Osteoblast (primary cell): ENCODE results near the gene SLC9A9. TPM values are rescaled to one million over a fixed set of nuclear protein-coding genes. Genes with fewer than 3 reads are reported as not detected.
"Not testable (repeated sequence)": the region's sequence is repeated elsewhere in the genome, so short reads cannot be mapped to it uniquely, and the experiment has no call there.

Experiments used
- DNase-seq: peaks from one replicate; pipeline ENCODE4 v3.0.0; 2011; ENCODE audit warnings: low spot score, mixed read lengths; ENCODE audit not compliant: insufficient read length; ENCODE audit errors: missing footprints
- H2AFZ ChIP-seq: 2 replicates; pipeline ENCODE4 v1.6.0; 2011; ENCODE audit warnings: mild to moderate bottlenecking, low read length
- H3K27ac ChIP-seq: 2 replicates; pipeline ENCODE4 v1.5.1; 2011; ENCODE audit warnings: mild to moderate bottlenecking, low read depth, low read length, moderate library complexity
- H3K27me3 ChIP-seq: 2 replicates; pipeline ENCODE4 v1.6.0; 2012; ENCODE audit warnings: mild to moderate bottlenecking, control low read depth, inconsistent platforms, low read length, moderate library complexity; ENCODE audit not compliant: insufficient read depth
- H3K36me3 ChIP-seq: 2 replicates; pipeline ENCODE4 v1.5.1; 2011; ENCODE audit warnings: mild to moderate bottlenecking, low read length, control low read depth, moderate library complexity; ENCODE audit not compliant: insufficient read depth
- H3K4me1 ChIP-seq: 2 replicates; pipeline ENCODE4 v1.5.1; 2011; ENCODE audit warnings: mild to moderate bottlenecking, low read length, control low read depth, moderate library complexity; ENCODE audit not compliant: insufficient read depth
- H3K4me2 ChIP-seq: 2 replicates; pipeline ENCODE4 v1.6.0; 2011; ENCODE audit warnings: mild to moderate bottlenecking, low read length; ENCODE audit not compliant: insufficient read depth
- H3K4me3 ChIP-seq: fragments of 200-600 bp; sonication (generic); 3 replicates; pipeline ENCODE4 v1.5.1; 2012; ENCODE audit warnings: mild to moderate bottlenecking, low read length, inconsistent platforms; ENCODE audit not compliant: insufficient read depth
- H3K79me2 ChIP-seq: 2 replicates; pipeline ENCODE4 v1.6.0; 2012; ENCODE audit warnings: mild to moderate bottlenecking, low read length, control low read depth, inconsistent platforms; ENCODE audit not compliant: insufficient read depth
- H3K9me3 ChIP-seq: 2 replicates; pipeline ENCODE4 v1.5.1; 2011; ENCODE audit warnings: low read depth, low read length, control low read depth
- H4K20me1 ChIP-seq: 2 replicates; pipeline ENCODE4 v1.6.0; 2012; ENCODE audit warnings: mild to moderate bottlenecking, low read length, control low read depth; ENCODE audit not compliant: insufficient read depth
- CTCF ChIP-seq: IDR thresholded peaks from 2 replicates; pipeline ENCODE4 v1.5.1; 2011; ENCODE audit warnings: mild to moderate bottlenecking, low read depth, low read length, moderate library complexity; ENCODE audit errors: extremely low read depth
- total RNA-seq: library from RNA; depleted of rRNA; stranded (reverse); fragments of >200 nt; gene quantifications from 2 replicates; pipeline ENCODE4 v1.2.3, GENCODE V29; 2012

The SLC9A9 gene
- total RNA-seq, 1 donor: 6.5 TPM

GRCh38 chr3:143436231-143436930, 411.9 kb downstream of the SLC9A9 start:
- H3K27ac ChIP-seq: no peak overlapping the region
- H3K4me1 ChIP-seq: peaks cover 10% of the 10 kb centered on the region
- H3K9me3 ChIP-seq: no peaks in the 10 kb centered on the region
- H3K27me3 ChIP-seq: no peaks in the 10 kb centered on the region
- DNase-seq: peak; percentile 38
- H4K20me1 ChIP-seq: no peaks in the 10 kb centered on the region
- no peak for TF ChIP-seq CTCF
- H3K79me2 ChIP-seq: no peaks in the 10 kb centered on the region
- no peak overlapping the region for H3K4me2 ChIP-seq
- H2AFZ ChIP-seq: peak overlapping the region; percentile 61
- no peaks in the 10 kb centered on the region for H3K36me3 ChIP-seq
- H3K4me3 ChIP-seq: no peak overlapping the region

- Histone ChIP-seq H3K36me3 (no peaks in the 10 kb centered on the region), H3K79me2 (no peaks in the 10 kb centered on the region), H4K20me1 (no peaks in the 10 kb centered on the region), H3K4me1 (peaks cover 10% of the 10 kb centered on the region), H3K9me3 (no peaks in the 10 kb centered on the region), H3K27me3 (no peaks in the 10 kb centered on the region), H3K4me2 (no peak overlapping the region), H3K27ac (no peak overlapping the region), H2AFZ (no peak overlapping the region), H3K4me3 (no peak overlapping the region)
- DNase-seq: peak; percentile 21
- TF ChIP-seq CTCF: peak; percentile 56
Measured at GRCh38 chr3:143433787-143434378, 414.4 kb downstream of the SLC9A9 start.

GRCh38 chr3:143431298-143431697, 417.0 kb downstream of the SLC9A9 start:
- H3K4me2 ChIP-seq, H3K4me1 ChIP-seq, H3K36me3 ChIP-seq: not testable (repeated sequence)

GRCh38 chr3:143430568-143430967, 417.7 kb downstream of the SLC9A9 start:
- peak; percentile 35 for DNase-seq
- no peaks in the 10 kb centered on the region for H4K20me1 ChIP-seq
- no peak overlapping the region for H2AFZ ChIP-seq

More at GRCh38 chr3:143431298-143431697, 417.0 kb downstream of the SLC9A9 start:
- DNase-seq, H3K9me3 ChIP-seq, H2AFZ ChIP-seq, H4K20me1 ChIP-seq, H3K4me3 ChIP-seq, H3K27me3 ChIP-seq, H3K27ac ChIP-seq, H3K79me2 ChIP-seq: not testable (repeated sequence)

More at GRCh38 chr3:143430568-143430967, 417.7 kb downstream of the SLC9A9 start:
- Histone ChIP-seq H3K4me2 (no peak overlapping the region), H3K27me3 (no peaks in the 10 kb centered on the region), H3K4me3 (no peak overlapping the region), H3K27ac (no peak overlapping the region), H3K36me3 (no peaks in the 10 kb centered on the region), H3K9me3 (no peaks in the 10 kb centered on the region), H3K4me1 (no peaks in the 10 kb centered on the region), H3K79me2 (no peaks in the 10 kb centered on the region)
- TF ChIP-seq CTCF: no peak
